HTR-8/SVneo (cell line): ENCODE data around the gene ZNF439.
"Not testable (repeated sequence)": the region's sequence is repeated elsewhere in the genome, so short reads cannot be mapped to it uniquely, and the experiment has no call there.

Experiments used
- DNase-seq: peaks from one replicate; pipeline ENCODE4 v3.0.0; 2011; ENCODE audit warnings: low spot score, mixed read lengths; ENCODE audit not compliant: insufficient read length
- FAIRE-seq: peaks from 2 replicates; lab custom pipeline; 2011; peaks lifted over from hg19 to GRCh38; lab: Jason Lieb, UNC

Gene ZNF439

DNA sequence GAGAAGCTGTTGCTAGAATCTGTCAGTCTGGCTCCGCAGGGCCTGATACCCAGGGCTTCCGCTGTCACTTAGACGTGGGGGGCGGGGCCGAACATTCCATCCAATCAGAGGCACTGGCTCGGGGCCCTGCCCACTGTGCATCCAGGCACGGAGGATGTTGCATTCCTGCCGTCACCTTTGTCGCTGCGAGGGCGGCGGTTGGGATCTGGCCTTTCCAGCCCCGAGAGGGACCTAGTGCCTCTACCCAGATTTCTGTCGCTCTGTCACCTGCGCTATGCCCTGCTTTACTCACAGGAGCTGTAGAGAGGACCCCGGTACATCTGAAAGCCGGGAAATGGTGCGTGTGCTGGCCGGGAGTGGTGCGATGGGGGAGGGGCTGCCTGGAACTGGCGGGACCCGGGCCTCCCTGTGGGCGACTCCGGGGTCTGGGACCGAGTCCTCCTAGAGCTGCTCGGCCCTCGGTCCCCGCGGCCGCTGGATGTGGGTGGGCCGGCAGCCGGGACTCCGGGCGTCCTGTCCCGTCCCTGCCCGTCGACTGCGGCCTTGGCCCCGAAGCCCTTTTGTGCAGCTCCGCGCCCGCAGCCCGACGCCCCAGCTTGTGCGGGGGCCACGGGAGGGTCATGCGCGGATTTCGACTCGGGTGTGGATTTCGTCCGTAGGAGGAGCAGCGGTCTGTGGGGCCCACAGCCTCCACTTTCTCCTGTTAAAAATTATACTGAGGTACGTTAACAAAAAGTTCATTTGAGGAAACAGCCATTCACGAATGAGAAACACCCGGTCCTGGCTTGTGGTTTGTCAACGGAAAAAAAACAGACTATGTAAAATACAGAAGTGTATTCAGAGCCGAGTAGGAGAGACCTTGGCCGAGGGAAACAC lies at the start of gene ZNF439:
ZNF439 (plus strand) TSS at position 133 of the 876 bp plus-strand sequence; CDS start at position 275, 142 bp downstream.
- FAIRE-seq (peak; percentile 71), DNase-seq (peak; percentile 90)

DNA sequence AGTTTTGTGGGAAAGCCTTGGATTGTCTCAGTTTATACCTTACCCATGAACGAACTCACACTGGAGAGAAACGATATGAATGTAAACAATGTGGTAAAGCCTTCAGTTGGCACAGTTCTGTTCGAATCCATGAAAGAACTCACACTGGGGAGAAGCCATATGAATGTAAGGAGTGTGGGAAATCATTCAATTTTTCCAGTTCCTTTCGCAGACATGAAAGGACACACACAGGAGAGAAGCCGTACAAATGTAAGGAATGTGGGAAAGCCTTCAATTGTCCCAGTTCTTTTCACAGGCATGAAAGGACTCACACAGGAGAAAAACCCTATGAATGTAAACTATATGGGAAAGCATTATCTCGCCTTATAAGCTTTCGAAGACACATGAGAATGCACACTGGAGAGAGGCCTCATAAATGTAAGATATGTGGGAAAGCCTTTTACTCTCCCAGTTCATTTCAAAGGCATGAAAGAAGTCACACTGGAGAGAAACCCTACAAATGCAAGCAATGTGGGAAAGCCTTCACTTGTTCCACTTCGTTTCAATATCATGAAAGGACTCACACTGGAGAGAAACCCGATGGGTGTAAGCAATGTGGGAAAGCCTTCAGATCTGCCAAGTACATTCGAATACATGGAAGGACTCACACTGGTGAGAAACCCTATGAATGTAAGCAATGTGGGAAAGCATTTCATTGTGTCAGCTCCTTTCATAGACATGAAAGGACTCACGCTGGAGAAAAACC lies 42.0 kb upstream of the ZNF439 start:
- FAIRE-seq, result no peak
- no peak for DNase-seq

DNA sequence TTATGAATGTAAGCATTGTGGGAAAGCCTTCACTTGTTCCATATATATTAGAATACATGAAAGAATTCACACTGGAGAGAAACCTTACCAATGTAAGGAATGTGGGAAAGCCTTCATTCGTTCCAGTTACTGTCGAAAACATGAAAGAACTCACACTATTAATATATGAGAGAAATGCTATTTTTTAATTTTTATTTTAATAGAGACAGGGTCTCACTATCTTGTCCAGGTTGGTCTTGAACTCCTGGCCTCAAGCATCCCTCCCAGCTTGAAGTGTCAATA lies 41.5 kb upstream of the ZNF439 start:
- FAIRE-seq, result no peak

DNA sequence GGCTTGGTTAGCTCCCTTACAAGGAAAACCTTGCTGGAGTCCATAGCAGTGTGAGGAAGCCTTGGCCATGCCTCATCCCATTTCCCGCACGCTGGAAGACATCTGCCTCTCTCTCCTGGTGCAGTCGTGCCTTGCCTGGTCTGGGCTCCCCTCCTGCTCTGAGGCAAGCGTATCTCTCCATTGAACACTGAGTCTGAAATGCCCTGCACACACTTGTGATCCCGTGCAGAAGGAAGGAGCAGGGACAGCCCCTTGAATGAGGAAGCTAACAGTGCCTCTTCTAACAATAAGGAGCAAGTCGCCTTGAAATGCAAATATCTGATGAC lies 34.9 kb upstream of the ZNF439 start:
- no peak for DNase-seq
- no peak for FAIRE-seq

More for the DNA sequence above, 41.5 kb upstream of the ZNF439 start:
- DNase-seq, result no peak

DNA sequence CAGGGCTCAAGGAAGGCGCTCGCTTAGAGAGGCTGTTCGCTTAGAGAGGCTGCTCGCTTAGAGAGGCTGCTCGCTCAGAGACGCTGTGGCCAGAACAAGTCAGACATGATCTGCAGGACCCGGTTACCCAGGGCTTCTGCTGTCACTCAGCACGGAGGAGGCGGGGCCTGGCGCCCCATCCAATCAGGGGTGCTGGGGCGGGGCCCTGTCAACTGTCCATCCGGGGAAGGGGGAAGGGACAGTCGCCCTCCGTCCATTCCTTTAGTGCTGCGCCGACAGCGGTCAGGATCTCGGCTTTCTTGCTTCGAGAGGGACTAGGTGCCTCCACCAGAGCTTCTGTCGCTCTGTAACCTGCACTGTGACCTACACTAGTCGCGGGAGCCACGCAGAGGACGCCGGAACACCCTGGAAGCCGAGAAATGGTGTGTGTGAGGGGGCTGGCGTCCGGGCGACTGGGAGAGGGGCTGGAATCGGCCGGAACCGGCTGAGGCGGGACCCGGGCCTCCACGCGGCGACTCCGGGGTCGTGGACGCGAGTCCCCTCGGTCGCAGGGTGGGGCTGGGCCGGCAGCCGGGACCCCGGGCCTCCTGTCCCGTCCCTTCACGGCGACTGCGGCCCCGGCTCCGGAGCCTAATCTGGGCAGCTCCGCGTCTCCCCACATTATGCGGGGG lies 34.4 kb upstream of the ZNF439 start, which contains the start of gene ZNF440:
ZNF440 (plus strand) TSS at position 245 of the 671 bp plus-strand sequence; CDS start at position 420, 175 bp downstream.
- DNase-seq (peak; percentile 98), FAIRE-seq (peak; percentile 69)

DNA sequence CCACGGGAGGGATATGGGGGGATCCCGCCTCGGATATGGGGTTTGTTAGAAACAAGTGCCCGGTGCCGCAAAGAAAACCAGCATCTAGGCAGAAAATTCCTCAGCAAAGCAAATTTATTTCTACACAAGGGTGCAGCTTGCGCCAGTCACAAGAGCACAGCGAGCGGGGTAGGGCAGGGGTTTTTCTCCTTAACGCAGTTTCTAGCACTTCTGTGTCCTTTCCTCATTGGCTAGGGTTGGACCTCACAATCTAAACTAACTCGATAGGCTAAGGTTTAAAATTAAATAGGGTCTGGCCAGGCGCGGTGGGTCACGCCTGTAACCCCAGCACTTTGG lies 33.9 kb upstream of the ZNF439 start:
- DNase-seq (no peak), FAIRE-seq (no peak)

DNA sequence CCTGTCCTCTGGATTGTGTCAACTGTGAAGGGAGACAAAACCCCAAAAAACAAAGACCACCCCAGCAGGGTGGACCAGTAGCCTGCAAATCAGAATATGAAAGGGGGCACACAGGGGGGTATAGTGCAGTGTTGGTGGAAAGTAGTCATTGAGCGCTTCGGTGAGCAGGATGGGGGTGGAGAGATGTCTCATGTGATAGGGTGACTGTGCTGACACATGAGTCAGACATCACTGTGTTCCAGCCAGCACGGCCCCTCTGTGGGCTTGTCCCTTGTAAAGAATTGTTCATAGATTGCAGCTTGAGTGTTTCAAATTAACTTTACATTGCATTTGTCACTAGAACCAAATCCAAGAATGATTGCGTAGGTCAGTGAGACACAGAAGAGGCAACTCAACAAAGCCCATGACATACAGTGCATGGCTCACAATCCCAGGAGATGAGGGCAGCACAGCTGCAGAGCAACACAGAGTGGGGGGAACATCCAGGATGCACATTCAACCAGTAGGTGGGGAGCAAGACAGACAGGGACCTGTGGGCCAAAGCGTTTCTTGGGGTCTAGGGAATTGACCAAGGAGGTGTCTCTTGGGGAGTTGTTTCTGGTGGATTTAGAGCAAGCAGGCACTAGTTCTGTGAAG lies 26.9 kb upstream of the ZNF439 start:
- FAIRE-seq (peak; percentile 72), DNase-seq (no peak)

DNA sequence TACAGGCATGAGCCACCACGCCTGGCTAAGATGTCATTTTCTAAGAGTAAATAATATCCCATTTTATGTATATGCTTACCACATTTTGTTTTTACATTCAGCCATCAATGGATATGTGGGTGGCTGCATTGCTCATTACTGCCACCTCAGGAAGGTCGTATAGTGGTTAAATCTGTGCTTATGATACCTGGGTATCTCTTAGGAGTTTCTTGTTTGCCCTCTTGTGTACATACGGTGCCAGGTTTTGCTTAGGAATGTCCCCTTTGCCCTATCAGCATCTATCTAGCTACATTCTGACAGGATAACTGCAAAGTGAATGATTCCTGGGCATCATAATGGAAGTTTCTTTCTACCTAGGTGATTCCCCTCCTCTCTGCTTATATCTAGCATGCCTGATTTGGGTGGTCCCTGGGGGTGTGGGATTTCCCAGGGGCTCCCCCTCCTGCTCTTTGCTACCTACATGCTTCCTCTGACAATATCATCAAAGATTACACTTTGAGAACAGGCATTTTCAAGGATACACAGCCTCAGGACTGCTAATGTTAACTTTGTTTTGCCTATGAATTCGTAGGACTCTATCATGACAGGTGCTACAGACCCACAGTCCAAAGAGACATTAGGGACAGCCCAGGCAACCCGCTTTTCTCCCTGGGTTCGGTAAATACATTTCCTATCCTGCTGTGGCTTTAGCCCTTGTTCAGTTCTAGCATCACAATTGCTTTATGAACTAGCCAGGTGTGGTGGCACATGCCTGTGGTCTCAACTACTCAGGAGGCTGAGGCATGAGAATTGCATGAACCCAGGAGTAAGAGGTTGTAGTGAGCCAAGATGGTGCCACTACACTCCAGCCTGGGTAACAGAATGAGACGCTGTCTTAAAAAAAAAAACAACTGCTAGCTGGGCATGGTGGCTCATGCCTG lies 19.3 kb upstream of the ZNF439 start:
- DNase-seq, result not testable (repeated sequence)
- peak; percentile 55 for FAIRE-seq

DNA sequence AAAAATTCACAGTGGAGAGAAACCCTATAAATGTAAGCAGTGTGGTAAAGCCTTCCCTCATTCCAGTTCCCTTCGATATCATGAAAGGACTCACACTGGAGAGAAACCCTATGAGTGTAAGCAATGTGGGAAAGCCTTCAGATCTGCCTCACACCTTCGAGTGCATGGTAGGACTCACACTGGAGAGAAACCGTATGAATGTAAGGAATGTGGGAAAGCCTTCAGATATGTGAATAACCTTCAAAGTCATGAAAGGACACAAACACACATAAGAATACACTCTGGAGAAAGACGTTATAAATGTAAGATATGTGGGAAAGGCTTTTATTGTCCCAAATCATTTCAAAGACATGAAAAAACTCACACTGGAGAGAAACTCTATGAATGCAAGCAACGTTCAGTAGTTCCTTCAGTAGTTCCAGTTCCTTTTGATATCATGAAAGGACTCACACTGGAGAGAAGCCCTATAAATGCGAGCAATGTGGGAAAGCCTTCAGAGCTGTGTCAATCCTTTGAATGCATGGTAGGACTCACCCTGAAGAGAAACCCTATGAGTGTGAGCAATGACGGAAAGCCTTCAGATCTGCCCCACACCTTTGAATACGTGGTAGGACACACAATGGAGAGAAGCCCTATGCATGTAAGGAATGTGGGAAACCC lies 16.1 kb upstream of the ZNF439 start:
- no peak for DNase-seq
- FAIRE-seq, result no peak

DNA sequence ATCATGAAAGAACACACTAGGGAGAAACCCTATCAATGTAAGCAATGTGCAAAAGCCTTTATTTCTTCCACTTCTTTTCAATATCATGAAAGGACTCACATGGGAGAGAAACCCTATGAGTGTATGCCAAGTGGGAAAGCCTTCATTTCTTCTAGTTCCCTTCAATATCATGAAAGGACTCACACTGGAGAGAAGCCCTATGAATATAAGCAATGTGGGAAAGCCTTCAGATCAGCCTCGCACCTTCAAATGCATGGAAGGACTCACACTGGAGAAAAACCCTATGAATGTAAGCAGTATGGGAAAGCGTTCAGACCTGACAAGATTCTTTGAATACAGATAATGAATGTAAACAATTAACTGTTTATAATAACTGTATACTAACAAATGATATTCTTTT lies 15.0 kb upstream of the ZNF439 start:
- no peak for FAIRE-seq
- DNase-seq, result no peak

DNA sequence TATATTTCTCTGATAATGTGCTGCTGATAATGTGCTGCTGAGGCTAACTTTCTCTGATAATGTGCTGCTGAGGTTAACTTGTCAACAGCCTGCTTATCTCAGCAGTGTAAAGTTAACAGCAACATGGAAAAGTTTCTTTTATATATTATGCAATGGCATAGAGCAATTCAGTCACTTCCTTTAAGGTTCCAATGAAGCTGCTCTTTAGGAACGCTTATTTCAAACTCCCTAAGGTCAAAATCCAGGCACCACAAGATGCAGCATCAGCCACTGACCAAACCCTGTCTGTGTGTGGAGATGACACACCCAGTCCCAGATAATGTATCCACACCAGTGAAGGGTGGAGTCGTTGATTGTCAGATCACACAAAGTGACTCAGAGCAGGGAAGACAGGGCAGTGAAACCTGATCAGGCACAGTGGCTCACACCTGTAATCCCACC lies 12.9 kb upstream of the ZNF439 start:
- not testable (repeated sequence) for DNase-seq
- FAIRE-seq, result peak; percentile 44

DNA sequence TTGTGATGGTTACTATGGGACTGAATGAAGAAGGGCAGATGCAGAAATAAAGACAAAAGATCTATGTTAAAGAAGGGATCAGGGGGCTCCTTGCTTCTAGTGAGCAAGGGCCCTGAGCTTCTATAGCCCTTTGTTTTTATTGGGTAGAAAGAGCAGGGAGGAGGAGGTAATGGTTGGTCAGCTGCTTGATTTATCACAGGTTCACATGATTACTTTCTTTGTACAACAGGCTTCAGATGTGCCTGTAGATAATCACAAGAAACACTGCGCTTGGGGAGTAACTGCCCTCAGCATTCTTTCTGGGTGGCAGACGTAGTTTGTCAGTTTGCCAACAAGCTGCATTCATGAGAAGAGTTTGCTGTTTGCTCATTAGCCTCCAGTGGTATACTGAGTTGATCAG lies 4.8 kb upstream of the ZNF439 start:
- FAIRE-seq, result no peak
- no peak for DNase-seq

DNA sequence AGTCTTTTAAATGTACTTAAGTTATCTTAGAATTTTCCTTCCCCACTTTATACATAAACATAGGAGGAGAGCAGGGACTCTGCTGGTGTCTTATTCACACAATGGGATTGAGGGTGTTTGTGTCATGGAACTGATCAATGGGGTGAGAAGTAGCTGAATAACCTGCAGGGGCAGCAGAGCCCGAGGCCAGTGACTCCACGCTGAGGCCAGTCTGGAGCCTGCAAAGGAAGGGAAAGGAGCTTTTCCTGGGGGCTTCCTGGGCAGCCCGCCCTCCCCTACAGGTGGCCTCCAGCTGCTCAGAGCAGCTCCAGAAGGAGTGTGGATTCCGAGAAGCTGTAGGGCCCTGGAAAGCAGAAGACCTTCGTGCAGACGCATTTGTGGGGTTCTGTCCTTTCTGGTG lies 911 bp upstream of the ZNF439 start:
- not testable (repeated sequence) for FAIRE-seq, DNase-seq

DNA sequence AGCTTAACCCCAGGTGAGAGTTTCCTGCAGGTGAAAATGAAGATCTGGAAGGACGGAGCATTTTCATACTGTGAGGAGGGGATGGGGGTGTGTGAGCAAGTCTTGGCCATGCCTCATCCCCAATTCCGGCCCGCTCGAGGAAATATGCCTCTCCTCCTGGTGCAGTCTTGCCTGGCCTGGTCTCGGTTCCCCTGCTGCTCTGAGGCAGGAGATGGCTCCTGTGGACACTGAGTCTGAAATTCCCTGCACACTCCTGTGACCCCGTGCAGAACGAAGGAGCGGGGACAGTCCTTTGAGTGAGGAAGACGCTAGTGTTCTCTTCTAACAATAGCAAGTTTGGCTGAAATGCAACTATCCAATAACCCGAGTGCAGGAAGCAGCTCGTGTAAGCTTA lies 329 bp upstream of the ZNF439 start:
- FAIRE-seq (no peak), DNase-seq (no peak)

DNA sequence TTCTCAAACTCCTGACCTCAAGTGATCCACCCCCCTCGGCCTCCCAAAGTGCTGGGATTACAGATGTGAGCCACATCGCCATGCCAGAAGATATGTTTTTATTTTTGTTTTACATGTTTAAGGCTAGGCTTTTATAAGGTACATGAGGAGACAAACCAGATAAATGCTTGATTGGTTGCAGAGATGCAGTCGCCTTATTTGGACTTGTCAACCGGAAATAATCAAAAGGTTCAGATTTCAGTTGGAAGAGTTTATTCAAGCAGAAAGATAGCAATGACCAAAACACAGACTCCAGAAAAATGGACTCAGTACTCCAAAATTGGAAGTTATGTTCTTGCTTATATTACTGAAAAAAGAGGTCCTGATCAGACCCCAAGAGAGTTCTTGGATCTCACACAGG lies 1.8 kb downstream of the ZNF439 start:
- not testable (repeated sequence) for FAIRE-seq, DNase-seq

DNA sequence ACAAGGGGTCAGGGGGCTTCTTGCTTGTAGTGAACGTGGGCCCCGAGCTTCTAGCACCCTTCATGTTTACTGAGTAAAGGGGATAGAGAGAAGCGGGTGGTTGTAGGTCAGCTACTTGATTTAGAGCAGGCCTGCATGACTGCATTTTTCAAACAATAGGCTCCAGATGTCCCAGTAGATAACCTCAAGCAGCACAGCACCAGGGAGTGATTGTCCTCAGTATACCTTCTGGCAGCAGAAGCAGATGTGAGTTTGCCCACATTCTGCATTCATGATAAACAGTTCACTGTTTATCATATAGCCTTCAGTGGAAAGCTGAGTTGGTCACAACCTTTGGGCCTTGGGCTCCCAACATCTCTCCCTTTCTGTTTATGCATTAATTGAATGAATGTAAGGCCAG lies 4.8 kb downstream of the ZNF439 start:
- DNase-seq, result no peak
- FAIRE-seq, result no peak

DNA sequence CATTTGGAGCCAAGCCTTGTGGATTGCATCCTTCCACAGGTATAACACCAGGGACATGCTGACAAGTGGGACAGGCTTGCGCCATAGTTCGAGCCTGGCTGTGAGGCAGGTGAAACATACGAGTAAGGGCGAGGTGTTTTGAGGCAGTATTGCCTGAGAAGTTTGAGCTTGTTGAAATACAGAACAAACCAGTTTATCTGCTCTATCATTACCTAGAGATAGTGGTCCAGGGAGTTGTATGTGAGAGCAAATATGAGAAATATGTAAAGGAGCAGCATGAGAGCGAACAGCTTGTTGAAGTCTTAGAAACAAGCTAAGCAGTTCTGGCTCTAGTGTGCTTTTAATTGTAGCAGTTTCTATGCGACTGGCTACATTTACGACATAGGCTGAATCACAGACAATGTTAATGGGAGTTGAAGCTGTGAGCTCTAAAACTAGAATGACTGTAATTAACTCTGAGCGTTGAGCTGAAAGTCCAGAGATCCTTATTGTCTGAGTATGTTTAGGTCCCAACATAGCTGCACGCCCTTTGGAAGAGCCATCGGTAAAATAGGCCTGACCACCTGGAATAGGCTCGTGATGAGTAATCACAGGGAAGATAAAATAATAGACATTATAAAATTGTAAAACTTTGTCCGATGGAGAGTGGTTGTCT lies 8.2 kb downstream of the ZNF439 start:
- DNase-seq (no peak), FAIRE-seq (no peak)

DNA sequence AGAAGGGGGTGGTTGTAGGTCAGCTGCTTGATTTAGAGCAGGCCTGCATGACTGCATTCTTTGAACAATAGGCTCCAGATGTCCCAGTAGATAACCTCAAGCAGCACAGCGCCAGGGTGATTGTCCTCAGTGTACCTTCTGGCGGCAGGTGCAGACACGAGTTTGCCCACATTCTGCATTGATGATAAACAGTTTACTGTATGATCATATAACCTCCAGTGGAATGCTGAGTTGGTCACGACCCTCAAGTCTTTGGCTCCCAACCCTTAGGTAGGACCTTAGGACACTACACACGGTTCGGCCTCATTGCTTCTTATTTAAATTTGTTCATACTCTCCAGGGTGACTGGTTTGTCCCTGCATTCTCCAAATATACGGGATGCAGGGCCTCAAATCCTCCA lies 12.2 kb downstream of the ZNF439 start:
- DNase-seq, result no peak
- no peak for FAIRE-seq

DNA sequence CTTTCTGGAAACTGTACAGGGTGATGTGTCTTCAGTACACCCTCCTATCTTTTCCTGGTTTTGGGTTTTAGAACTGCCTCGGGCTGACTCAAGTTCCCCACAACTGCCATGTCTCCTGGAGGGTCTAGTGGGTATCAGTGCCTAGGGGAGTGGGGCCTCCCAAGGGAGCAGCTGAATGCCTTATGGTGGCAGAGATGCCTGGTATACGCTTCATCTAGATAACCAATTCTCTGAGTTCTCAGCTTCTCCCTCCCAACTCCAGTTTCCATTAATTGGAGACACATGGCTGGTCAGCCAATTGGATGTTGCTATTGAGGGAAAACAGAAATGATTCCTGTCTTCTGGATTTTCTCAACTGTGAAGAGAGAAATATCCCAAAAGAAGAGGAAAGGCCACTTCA lies 12.8 kb downstream of the ZNF439 start:
- no peak for FAIRE-seq

More for the DNA sequence above, 12.8 kb downstream of the ZNF439 start:
- DNase-seq, result no peak
